HG03460 (cell line): Measurements from ENCODE around the gene IKZF1.

Experiments
- ATAC-seq: cut with Tn5 transposase; IDR thresholded peaks from one replicate; pipeline ENCODE4 v1.9.1; 2021; ENCODE audit not compliant: unreplicated experiment

Gene IKZF1

GRCh38 chr7:50282813-50283605, 21.5 kb upstream of the IKZF1 start:
- ATAC-seq, result no peak

GRCh38 chr7:50283731-50284130, 20.8 kb upstream of the IKZF1 start:
- no peak for ATAC-seq

GRCh38 chr7:50284296-50284695, 20.2 kb upstream of the IKZF1 start:
- ATAC-seq, result no peak

GRCh38 chr7:50285269-50285668, 19.2 kb upstream of the IKZF1 start:
- ATAC-seq, result no peak

GRCh38 chr7:50287129-50287528, 17.4 kb upstream of the IKZF1 start:
- ATAC-seq, result no peak

- no peak for ATAC-seq
Measured at GRCh38 chr7:50292165-50292757, 12.3 kb upstream of the IKZF1 start.

- ATAC-seq, result no peak
Measured at GRCh38 chr7:50292763-50293162, 11.8 kb upstream of the IKZF1 start.

GRCh38 chr7:50293509-50294179, 10.9 kb upstream of the IKZF1 start:
- ATAC-seq, result peak; percentile 68

GRCh38 chr7:50295133-50295532, 9.4 kb upstream of the IKZF1 start:
- no peak for ATAC-seq

- ATAC-seq, result no peak
Measured at GRCh38 chr7:50296799-50297198, 7.7 kb upstream of the IKZF1 start.

- no peak for ATAC-seq
Measured at GRCh38 chr7:50298811-50299562, 5.5 kb upstream of the IKZF1 start.

GRCh38 chr7:50300336-50300735, 4.2 kb upstream of the IKZF1 start:
- no peak for ATAC-seq

GRCh38 chr7:50302486-50303334, 1.8 kb upstream of the IKZF1 start:
- no peak for ATAC-seq

- ATAC-seq, result peak; percentile 15
Measured at GRCh38 chr7:50303335-50304128, 984 bp upstream of the IKZF1 start.

GRCh38 chr7:50304911-50305582, 531 bp downstream of the IKZF1 start:
- ATAC-seq, result peak; percentile 43

- ATAC-seq, result no peak
Measured at GRCh38 chr7:50305583-50306493, 1.3 kb downstream of the IKZF1 start.

GRCh38 chr7:50306494-50307367, 2.2 kb downstream of the IKZF1 start:
- no peak for ATAC-seq
